ENCODE data around the gene FAM20C.

The FAM20C gene

GRCh38 chr7:305410-306151 is 113.2 kb downstream of the FAM20C start:
- no peak for DNase-seq (ENCODE audit: low spot score)

GRCh38 chr7:307970-308369 is 115.6 kb downstream of the FAM20C start:
- DNase-seq (ENCODE audit: low spot score) = no peak

- no peak for DNase-seq (ENCODE audit: low spot score)
Observed at GRCh38 chr7:309586-310228, 117.3 kb downstream of the FAM20C start.
